Measurements from ENCODE around the gene C9orf43. TPM values are rescaled to one million over a fixed set of nuclear protein-coding genes. Genes with fewer than 3 reads are reported as not detected.
A peak's percentile ranks its signal among the peaks of the same experiment; 100 is the strongest.

Gene C9orf43
- total and polyA plus RNA-seq, 4 donors, result 0.09 to 1.1 (median 0.25) TPM

- WGBS, result 78% methylated on average over 5 of the region's 5 CpGs
Observed at GRCh38 chr9:113372059-113372458, 38.5 kb upstream of the C9orf43 start.

GRCh38 chr9:113373256-113373655 lies 37.3 kb upstream of the C9orf43 start:
- Histone ChIP-seq H3K9ac (ENCODE audit: low read depth in 1 of 2, low read length in 2 of 2) (no peak overlapping the region), H3K27me3 (ENCODE audit: control insufficient read depth in 4 of 4, insufficient read depth in 4 of 4, low read length in 3 of 4) (no peaks in the 10 kb centered on the region), H3K36me3 (ENCODE audit: control insufficient read depth in 4 of 4, insufficient read depth in 3 of 4, low read depth in 1 of 4, low read length in 3 of 4) (peaks cover 5 to 17% (median 10%) of the 10 kb centered on the region in 4 donors), H3K27ac (ENCODE audit: low read depth in 1 of 2, low read length in 2 of 2) (no peak overlapping the region), H3K4me3 (ENCODE audit: low read depth in 1 of 3, low read length in 3 of 3) (no peak overlapping the region), H3K4me1 (ENCODE audit: control insufficient read depth in 4 of 4, insufficient read depth in 4 of 4, low read length in 3 of 4) (peaks cover 6 to 69% (median 55%) of the 10 kb centered on the region in 4 donors), H3K9me3 (ENCODE audit: control insufficient read depth in 4 of 4, low read length in 3 of 4) (no peaks in the 10 kb centered on the region)
- WGBS, result 72% methylated on average over 3 of the region's 3 CpGs
- no peak for DNase-seq (ENCODE audit: low spot score)
- TF ChIP-seq NR2F2 (IDR thresholded peaks at IDR 0.05) (no peak), HNF4G (IDR thresholded peaks at IDR 0.05) (no peak), ATF3 (IDR thresholded peaks at IDR 0.05) (no peak)

More at GRCh38 chr9:113372059-113372458, 38.5 kb upstream of the C9orf43 start:
- no peaks in the 10 kb centered on the region for H3K27me3 ChIP-seq (ENCODE audit: control insufficient read depth in 4 of 4, insufficient read depth in 4 of 4, low read length in 3 of 4)
- H3K9me3 ChIP-seq (ENCODE audit: control insufficient read depth in 4 of 4, low read length in 3 of 4), result no peaks in the 10 kb centered on the region
- no peak for DNase-seq (ENCODE audit: low spot score)
- no peak overlapping the region for H3K9ac ChIP-seq (ENCODE audit: low read depth in 1 of 2, low read length in 2 of 2)
- TF ChIP-seq YY1 (IDR thresholded peaks at IDR 0.05) (no peak), FOXA1 (IDR thresholded peaks at IDR 0.05) (no peak), NR2F2 (IDR thresholded peaks at IDR 0.05) (no peak), TAF1 (conservative IDR thresholded peaks at IDR 0.05) (no peak), REST (IDR thresholded peaks at IDR 0.05) (no peak), RAD21 (IDR thresholded peaks at IDR 0.05) (no peak), JUND (IDR thresholded peaks at IDR 0.05) (no peak), RXRA (IDR thresholded peaks at IDR 0.05) (no peak), EGR1 (IDR thresholded peaks at IDR 0.05; ENCODE audit: low read depth in 2 of 2) (no peak), FOXA2 (IDR thresholded peaks at IDR 0.05) (no peak)
- no peak overlapping the region for H3K27ac ChIP-seq (ENCODE audit: low read depth in 1 of 2, low read length in 2 of 2)
- peaks cover 4 to 66% (median 49%) of the 10 kb centered on the region in 4 donors for H3K4me1 ChIP-seq (ENCODE audit: control insufficient read depth in 4 of 4, insufficient read depth in 4 of 4, low read length in 3 of 4)
- H3K36me3 ChIP-seq (ENCODE audit: control insufficient read depth in 4 of 4, insufficient read depth in 3 of 4, low read depth in 1 of 4, low read length in 3 of 4), result peaks cover 5 to 17% (median 10%) of the 10 kb centered on the region in 4 donors
- H3K4me3 ChIP-seq (ENCODE audit: low read depth in 1 of 3, low read length in 3 of 3), result no peak overlapping the region

- Histone ChIP-seq H3K9ac (ENCODE audit: low read depth in 1 of 2, low read length in 2 of 2) (no peak overlapping the region), H3K27ac (ENCODE audit: low read depth in 1 of 2, low read length in 2 of 2) (peak overlapping the region in 1 of 2 donors; percentile 32), H3K9me3 (ENCODE audit: control insufficient read depth in 4 of 4, low read length in 3 of 4) (no peaks in the 10 kb centered on the region), H3K4me1 (ENCODE audit: control insufficient read depth in 4 of 4, insufficient read depth in 4 of 4, low read length in 3 of 4) (peaks cover 9 to 73% (median 56%) of the 10 kb centered on the region in 4 donors), H3K4me3 (ENCODE audit: low read depth in 1 of 3, low read length in 3 of 3) (no peak overlapping the region), H3K27me3 (ENCODE audit: control insufficient read depth in 4 of 4, insufficient read depth in 4 of 4, low read length in 3 of 4) (no peaks in the 10 kb centered on the region), H3K36me3 (ENCODE audit: control insufficient read depth in 4 of 4, insufficient read depth in 3 of 4, low read depth in 1 of 4, low read length in 3 of 4) (peaks cover 5 to 17% (median 10%) of the 10 kb centered on the region in 4 donors)
- 78% methylated on average over 24 of the region's 24 CpGs for WGBS
- TF ChIP-seq ZBTB33 (IDR thresholded peaks at IDR 0.05) (no peak), FOXA2 (IDR thresholded peaks at IDR 0.05) (no peak), NR2F2 (IDR thresholded peaks at IDR 0.05) (no peak), MAX (IDR thresholded peaks at IDR 0.05) (no peak), ATF3 (IDR thresholded peaks at IDR 0.05) (no peak), GABPA (IDR thresholded peaks at IDR 0.05 in 1 of 2, conservative IDR thresholded peaks at IDR 0.05 in 1 of 2) (no peak), FOXA1 (IDR thresholded peaks at IDR 0.05) (no peak), SP1 (IDR thresholded peaks at IDR 0.05) (no peak), HNF4G (IDR thresholded peaks at IDR 0.05) (no peak), CTCF (IDR thresholded peaks at IDR 0.05; ENCODE audit: low read depth, low read length, missing input control) (no peak), JUND (IDR thresholded peaks at IDR 0.05) (no peak), HNF4A (conservative IDR thresholded peaks at IDR 0.05) (no peak)
- DNase-seq (ENCODE audit: low spot score), result no peak
Observed at GRCh38 chr9:113373676-113374392, 36.7 kb upstream of the C9orf43 start.
